Fibroblast of skin of left quadriceps (primary cell): ENCODE results near the gene MACROH2A1.
A peak's percentile ranks its signal among the peaks of the same experiment; 100 is the strongest.
"Not testable (repeated sequence)": the region's sequence is repeated elsewhere in the genome, so short reads cannot be mapped to it uniquely, and the experiment has no call there.

Experiments used
- DNase-seq, 2 experiments: peaks; one replicate each; pipeline ENCODE4 v3.0.0-alpha.2; 2013; ENCODE audit warnings: low read depth in 2 of 2

Gene MACROH2A1

GRCh38 chr5:135376961-135377624, 21.9 kb downstream of the MACROH2A1 start:
- DNase-seq, result peak in 1 of 2 experiments; percentile 48

GRCh38 chr5:135375040-135375793, 23.8 kb downstream of the MACROH2A1 start:
- no peak for DNase-seq

GRCh38 chr5:135373736-135374515, 25.1 kb downstream of the MACROH2A1 start:
- DNase-seq, result no peak

- DNase-seq, result no peak
These were observed 26.2 kb downstream of the MACROH2A1 start for GRCh38 chr5:135372654-135373381.

- DNase-seq, result no peak
These were observed 27.3 kb downstream of the MACROH2A1 start for GRCh38 chr5:135371622-135372232.

- DNase-seq, result no peak
These were observed 29.1 kb downstream of the MACROH2A1 start for GRCh38 chr5:135369952-135370351.

- DNase-seq, result no peak
These were observed 31.5 kb downstream of the MACROH2A1 start for GRCh38 chr5:135367554-135367953.

- peak in 1 of 2 experiments; percentile 32 for DNase-seq
These were observed 32.0 kb downstream of the MACROH2A1 start for GRCh38 chr5:135367076-135367475.

GRCh38 chr5:135365281-135365680, 33.8 kb downstream of the MACROH2A1 start:
- no peak for DNase-seq

GRCh38 chr5:135364421-135365262, 34.4 kb downstream of the MACROH2A1 start:
- no peak for DNase-seq

GRCh38 chr5:135363342-135363741, 35.7 kb downstream of the MACROH2A1 start:
- not testable (repeated sequence) for DNase-seq

- DNase-seq, result no peak
These were observed 36.9 kb downstream of the MACROH2A1 start for GRCh38 chr5:135362102-135362501.

GRCh38 chr5:135360278-135361274, 38.5 kb downstream of the MACROH2A1 start:
- no peak for DNase-seq

GRCh38 chr5:135359374-135360165, 39.5 kb downstream of the MACROH2A1 start:
- no peak for DNase-seq

- DNase-seq, result no peak
These were observed 41.3 kb downstream of the MACROH2A1 start for GRCh38 chr5:135357685-135358084.

- DNase-seq, result no peak
These were observed 42.3 kb downstream of the MACROH2A1 start for GRCh38 chr5:135356522-135357318.

- no peak for DNase-seq
These were observed 43.9 kb downstream of the MACROH2A1 start for GRCh38 chr5:135355169-135355568.
